Loucy (cell line): ENCODE results near the gene HERC3.

Source experiments
- H2AFZ ChIP-seq: fragments of 200-600 bp; sonication (generic); 2 replicates; pipeline ENCODE4 v1.6.0; 2016; ENCODE audit warnings: antibody characterized with exemption, mild to moderate bottlenecking, low read length, moderate library complexity
- H3F3A ChIP-seq: fragments of 200-600 bp; 2 replicates; pipeline ENCODE4 v1.6.0; 2016; ENCODE audit warnings: antibody characterized with exemption, low read depth, mild to moderate bottlenecking
- H3K27me3 ChIP-seq: fragments of 200-600 bp; sonication (generic); 2 replicates; pipeline ENCODE4 v1.6.1; 2014; ENCODE audit warnings: low read length, mild to moderate bottlenecking; ENCODE audit not compliant: insufficient read depth, poor library complexity, severe bottlenecking
- H3K36me3 ChIP-seq: fragments of 200-600 bp; sonication (generic); 2 replicates; pipeline ENCODE4 v1.6.1; 2016; ENCODE audit warnings: low read length; ENCODE audit not compliant: insufficient read depth
- H3K4me1 ChIP-seq: fragments of 200-600 bp; sonication (generic); 2 replicates; pipeline ENCODE4 v1.5.1; 2014; ENCODE audit warnings: low read length, mild to moderate bottlenecking; ENCODE audit not compliant: insufficient read depth, poor library complexity, severe bottlenecking
- H3K4me2 ChIP-seq: fragments of 200-600 bp; sonication (generic); 2 replicates; pipeline ENCODE4 v1.6.0; 2014; ENCODE audit warnings: antibody characterized with exemption, low read length, low read depth, mild to moderate bottlenecking; ENCODE audit not compliant: poor library complexity, severe bottlenecking
- H3K4me3 ChIP-seq: fragments of 200-600 bp; sonication (generic); 2 replicates; pipeline ENCODE4 v1.5.1; 2014; ENCODE audit warnings: low read length, mild to moderate bottlenecking, mixed read lengths; ENCODE audit not compliant: poor library complexity, severe bottlenecking
- H3K79me2 ChIP-seq: fragments of 200-600 bp; sonication (generic); 2 replicates; pipeline ENCODE4 v1.6.1; 2014; ENCODE audit warnings: low read length; ENCODE audit not compliant: insufficient read depth
- H3K9ac ChIP-seq: fragments of 200-600 bp; sonication (generic); 2 replicates; pipeline ENCODE4 v1.6.0; 2014; ENCODE audit warnings: mild to moderate bottlenecking, low read depth, low read length, moderate library complexity; ENCODE audit not compliant: poor library complexity, severe bottlenecking
- H3K9me2 ChIP-seq: fragments of 200-600 bp; sonication (generic); replicated peaks from 2 replicates; pipeline ENCODE4 v1.6.1; 2016; ENCODE audit warnings: low read depth, low read length, mixed read lengths
- H3K9me3 ChIP-seq: fragments of 200-600 bp; sonication (generic); 2 replicates; pipeline ENCODE4 v1.6.1; 2014; ENCODE audit warnings: mild to moderate bottlenecking, antibody characterized with exemption, low read length, low read depth; ENCODE audit not compliant: insufficient read depth
- H4K20me1 ChIP-seq: fragments of 200-600 bp; sonication (generic); 2 replicates; pipeline ENCODE4 v1.6.0; 2014; ENCODE audit warnings: antibody characterized with exemption, low read length, mild to moderate bottlenecking; ENCODE audit not compliant: insufficient read depth, poor library complexity, severe bottlenecking
- EZH2phosphoT487 ChIP-seq: fragments of 200-600 bp; IDR thresholded peaks from 2 replicates; pipeline ENCODE4 v1.6.1; 2018; ENCODE audit warnings: antibody characterized with exemption, mild to moderate bottlenecking, moderate library complexity, borderline replicate concordance
- TF ChIP-seq, protein P1 (sequence below): fragments of 200-600 bp; sonication (generic); conservative IDR thresholded peaks from 2 replicates; pipeline ENCODE4 v1.5.1; 2014; ENCODE audit warnings: mild to moderate bottlenecking, antibody characterized with exemption, low read length

HERC3 gene

DNA sequence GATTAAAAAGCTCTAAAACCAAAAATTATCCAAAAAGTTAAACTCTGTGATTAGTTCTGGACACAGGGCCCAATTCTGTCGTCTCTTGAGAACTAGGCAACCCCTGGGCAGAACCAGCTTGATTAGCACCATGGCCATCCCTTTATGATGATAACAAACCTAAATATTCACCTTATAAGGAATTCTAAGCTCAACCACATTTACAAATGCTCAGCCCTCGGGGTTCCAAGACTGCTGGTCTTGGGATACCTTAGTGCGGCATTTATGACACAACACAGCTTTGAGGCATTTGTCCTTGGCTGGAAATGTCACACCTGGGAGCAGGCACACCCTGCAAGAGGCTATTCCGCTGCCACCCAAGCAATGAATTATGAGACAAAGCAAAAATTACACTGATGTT lies 132.9 kb downstream of the HERC3 start:
- Histone ChIP-seq H3K9ac (no peak overlapping the region), H3K79me2 (no peaks in the 10 kb centered on the region), H3K9me2 (no peaks in the 10 kb centered on the region), H3K36me3 (peaks cover 31% of the 10 kb centered on the region; the same call in 1 of the 2 replicates), H3K4me2 (no peak overlapping the region), H3F3A (no peaks in the 10 kb centered on the region), H2AFZ (no peak overlapping the region), H3K27me3 (no peaks in the 10 kb centered on the region), H3K4me1 (peaks cover 14% of the 10 kb centered on the region), H3K4me3 (no peak overlapping the region), H4K20me1 (no peaks in the 10 kb centered on the region), H3K9me3 (no peaks in the 10 kb centered on the region)
- no peak for TF ChIP-seq EZH2phosphoT487
- TF ChIP-seq, protein P1, sequence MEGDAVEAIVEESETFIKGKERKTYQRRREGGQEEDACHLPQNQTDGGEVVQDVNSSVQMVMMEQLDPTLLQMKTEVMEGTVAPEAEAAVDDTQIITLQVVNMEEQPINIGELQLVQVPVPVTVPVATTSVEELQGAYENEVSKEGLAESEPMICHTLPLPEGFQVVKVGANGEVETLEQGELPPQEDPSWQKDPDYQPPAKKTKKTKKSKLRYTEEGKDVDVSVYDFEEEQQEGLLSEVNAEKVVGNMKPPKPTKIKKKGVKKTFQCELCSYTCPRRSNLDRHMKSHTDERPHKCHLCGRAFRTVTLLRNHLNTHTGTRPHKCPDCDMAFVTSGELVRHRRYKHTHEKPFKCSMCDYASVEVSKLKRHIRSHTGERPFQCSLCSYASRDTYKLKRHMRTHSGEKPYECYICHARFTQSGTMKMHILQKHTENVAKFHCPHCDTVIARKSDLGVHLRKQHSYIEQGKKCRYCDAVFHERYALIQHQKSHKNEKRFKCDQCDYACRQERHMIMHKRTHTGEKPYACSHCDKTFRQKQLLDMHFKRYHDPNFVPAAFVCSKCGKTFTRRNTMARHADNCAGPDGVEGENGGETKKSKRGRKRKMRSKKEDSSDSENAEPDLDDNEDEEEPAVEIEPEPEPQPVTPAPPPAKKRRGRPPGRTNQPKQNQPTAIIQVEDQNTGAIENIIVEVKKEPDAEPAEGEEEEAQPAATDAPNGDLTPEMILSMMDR: no peak

DNA sequence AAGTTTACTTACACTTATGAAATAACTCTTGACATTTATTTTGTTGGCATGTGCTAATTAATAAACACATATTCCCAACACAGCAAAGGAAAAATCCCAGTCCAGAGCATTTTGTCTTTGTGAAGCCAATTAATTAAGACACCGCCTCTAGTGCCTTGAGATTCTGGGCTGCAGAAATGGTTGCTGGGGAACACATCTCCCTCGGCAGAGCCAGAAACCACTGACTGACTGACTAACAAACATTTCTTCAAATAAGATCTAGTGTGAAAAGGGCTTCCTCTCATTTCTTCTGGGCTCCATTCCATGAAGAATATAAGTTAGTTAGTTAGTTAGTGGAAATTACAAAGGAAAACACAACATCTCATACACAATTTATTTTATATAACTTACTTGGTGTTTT lies 133.7 kb downstream of the HERC3 start:
- Histone ChIP-seq H3K4me1 (peaks cover 19% of the 10 kb centered on the region), H3F3A (no peaks in the 10 kb centered on the region), H3K27me3 (no peaks in the 10 kb centered on the region), H3K9me3 (no peaks in the 10 kb centered on the region), H3K9ac (no peak overlapping the region), H3K79me2 (no peaks in the 10 kb centered on the region), H4K20me1 (no peaks in the 10 kb centered on the region), H2AFZ (no peak overlapping the region), H3K9me2 (no peaks in the 10 kb centered on the region), H3K4me2 (no peak overlapping the region), H3K36me3 (peaks cover 40% of the 10 kb centered on the region; the same call in 1 of the 2 replicates), H3K4me3 (no peak overlapping the region)
- TF ChIP-seq, protein P1: no peak
- TF ChIP-seq EZH2phosphoT487: no peak

DNA sequence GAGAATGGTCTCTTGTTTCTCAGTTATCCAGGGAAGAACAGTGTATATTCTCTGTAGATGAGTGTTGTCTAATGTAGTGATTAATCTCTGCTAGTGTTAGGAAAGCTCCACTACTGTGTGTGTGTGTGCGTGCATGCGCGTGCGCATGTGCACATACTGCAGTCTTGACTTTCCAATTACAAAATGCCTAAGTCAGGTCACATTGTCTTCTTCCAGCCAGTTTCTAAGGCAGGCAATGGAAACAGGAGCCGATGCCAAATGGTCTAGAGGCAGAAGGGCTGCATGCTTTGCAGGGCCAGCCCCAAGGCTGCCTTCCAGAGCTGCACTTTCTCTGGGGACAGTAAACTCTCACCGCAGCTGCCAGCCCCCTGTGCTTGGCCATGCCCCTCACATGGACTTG lies 135.9 kb downstream of the HERC3 start:
- TF ChIP-seq, protein P1: no peak
- no peak for TF ChIP-seq EZH2phosphoT487
- no peaks in the 10 kb centered on the region for H3K79me2 ChIP-seq
- peaks cover 20% of the 10 kb centered on the region for H3K4me1 ChIP-seq
- no peaks in the 10 kb centered on the region for H3K9me3 ChIP-seq
- no peaks in the 10 kb centered on the region for H3K27me3 ChIP-seq
- H3K9ac ChIP-seq: no peak overlapping the region
- no peaks in the 10 kb centered on the region for H4K20me1 ChIP-seq
- H3K9me2 ChIP-seq: no peaks in the 10 kb centered on the region
- H3F3A ChIP-seq: no peaks in the 10 kb centered on the region
- no peak overlapping the region for H2AFZ ChIP-seq
- peaks cover 41% of the 10 kb centered on the region; the same call in 1 of the 2 replicates for H3K36me3 ChIP-seq
- no peak overlapping the region for H3K4me3 ChIP-seq
- H3K4me2 ChIP-seq: no peak overlapping the region
